ENCODE data around the gene PPP2R2C. TPM values are rescaled to one million over a fixed set of nuclear protein-coding genes. Genes with fewer than 3 reads are reported as not detected.
A peak's percentile ranks its signal among the peaks of the same experiment; 100 is the strongest.

PPP2R2C gene
- total RNA-seq, 2 donors from 2014 or later, result not detected

DNA sequence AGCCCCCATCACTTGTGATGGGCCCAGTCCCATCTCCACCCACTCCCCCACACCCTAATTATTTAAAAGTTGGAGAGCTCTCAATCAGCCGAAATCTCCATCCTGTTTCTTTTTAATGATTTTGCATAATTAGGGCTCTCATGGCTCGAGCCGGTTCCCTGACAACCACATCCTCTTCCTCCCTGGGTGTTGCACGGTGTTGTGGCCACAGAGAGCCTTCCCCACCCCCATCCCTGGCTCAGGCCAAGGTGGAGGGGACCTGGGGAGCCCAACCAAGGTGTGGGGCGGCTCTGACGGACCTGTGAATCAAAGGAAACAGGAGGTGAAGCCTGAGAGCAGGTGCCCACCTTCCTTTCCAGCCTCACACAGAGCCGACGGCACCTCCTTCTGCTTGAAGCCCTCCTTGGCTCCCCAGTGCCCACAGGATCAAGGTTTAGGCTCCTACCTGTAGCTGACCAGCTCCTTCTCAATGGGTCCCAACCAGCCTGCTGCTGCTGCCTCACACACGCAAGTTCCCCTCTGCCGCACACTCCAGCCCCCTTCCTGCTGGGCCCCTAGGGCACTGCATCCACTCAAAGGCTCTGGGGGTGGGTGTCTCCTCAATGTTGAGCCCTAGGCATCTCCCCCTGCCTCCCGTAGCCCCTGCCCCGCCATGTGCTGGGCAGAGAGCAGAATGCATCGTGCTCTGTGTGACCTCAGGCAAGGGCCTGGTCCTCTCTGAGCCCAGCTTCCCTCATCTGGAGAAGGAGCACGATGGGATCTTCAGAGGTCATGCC, 134.1 kb downstream of the PPP2R2C start:
- peak; percentile 72 for ATAC-seq (replicated peaks)
- Mint-ChIP-seq H3K4me1 (peaks cover 21% of the 10 kb centered on the region), H3K27me3 (peaks cover 18% of the 10 kb centered on the region), H3K4me3 (peak overlapping the region; percentile 63), H3K27ac (peak overlapping the region; percentile 78), H3K36me3 (ENCODE audit: low read depth) (no peaks in the 10 kb centered on the region), H3K9me3 (no peaks in the 10 kb centered on the region)

DNA sequence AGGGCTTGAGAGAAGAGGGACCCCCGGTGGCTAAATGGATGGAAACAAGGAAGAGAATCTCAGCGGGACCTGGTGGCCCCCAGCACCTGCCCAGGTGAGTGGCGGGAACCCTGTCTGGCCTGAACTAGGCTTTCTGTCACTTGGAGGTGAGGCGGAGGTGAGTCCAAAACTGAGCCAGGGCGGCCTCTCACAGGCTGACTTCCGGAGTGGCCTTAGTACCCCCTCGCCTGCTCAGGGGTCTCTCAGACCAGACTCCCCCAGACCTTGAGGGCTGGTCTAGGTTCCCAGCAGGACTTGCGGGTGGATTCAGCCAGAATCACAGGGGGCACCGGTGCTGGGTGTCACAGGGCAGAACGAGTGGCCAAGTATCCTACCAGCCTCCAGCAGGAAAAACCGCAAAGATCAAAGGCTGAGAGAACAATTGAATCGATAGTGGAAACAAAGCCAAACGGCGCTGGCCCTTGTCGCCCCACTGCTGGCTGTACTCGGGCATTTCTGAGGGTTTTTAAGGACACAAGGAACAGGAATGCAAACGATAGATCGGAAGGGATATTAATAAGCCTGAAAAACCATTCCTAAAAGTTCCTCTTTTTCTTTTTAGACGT, 135.0 kb downstream of the PPP2R2C start:
- Mint-ChIP-seq H3K4me3 (peak overlapping the region; percentile 63), H3K9me3 (no peaks in the 10 kb centered on the region), H3K36me3 (ENCODE audit: low read depth) (no peaks in the 10 kb centered on the region), H3K27me3 (peaks cover 23% of the 10 kb centered on the region), H3K4me1 (peaks cover 21% of the 10 kb centered on the region), H3K27ac (peak overlapping the region; percentile 78)
- no peak for ATAC-seq (replicated peaks)

DNA sequence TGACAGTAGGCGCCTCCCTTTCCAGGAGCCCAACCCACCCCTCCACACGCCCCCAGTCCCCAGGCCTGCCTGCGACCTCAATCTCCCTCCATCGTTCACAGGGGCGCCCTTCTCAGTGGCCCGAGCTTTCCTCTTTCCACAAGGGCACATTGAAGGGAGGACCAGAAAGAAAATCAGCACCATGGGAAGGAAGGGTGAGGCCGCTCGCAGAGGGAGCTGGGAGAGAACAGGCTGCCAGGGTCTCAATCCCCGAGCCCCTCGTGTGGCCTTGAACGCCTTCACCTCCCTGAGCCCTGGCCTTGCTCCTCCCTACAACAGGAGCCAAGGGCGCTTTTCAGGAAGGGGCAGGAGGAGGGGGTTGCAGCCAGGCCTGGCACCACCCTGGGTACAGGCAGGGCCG, 136.2 kb downstream of the PPP2R2C start:
- Mint-ChIP-seq H3K9me3 (no peaks in the 10 kb centered on the region), H3K4me3 (no peak overlapping the region), H3K36me3 (ENCODE audit: low read depth) (no peaks in the 10 kb centered on the region), H3K27me3 (peaks cover 20% of the 10 kb centered on the region), H3K27ac (no peak overlapping the region), H3K4me1 (peaks cover 21% of the 10 kb centered on the region)
- no peak for ATAC-seq (replicated peaks)

DNA sequence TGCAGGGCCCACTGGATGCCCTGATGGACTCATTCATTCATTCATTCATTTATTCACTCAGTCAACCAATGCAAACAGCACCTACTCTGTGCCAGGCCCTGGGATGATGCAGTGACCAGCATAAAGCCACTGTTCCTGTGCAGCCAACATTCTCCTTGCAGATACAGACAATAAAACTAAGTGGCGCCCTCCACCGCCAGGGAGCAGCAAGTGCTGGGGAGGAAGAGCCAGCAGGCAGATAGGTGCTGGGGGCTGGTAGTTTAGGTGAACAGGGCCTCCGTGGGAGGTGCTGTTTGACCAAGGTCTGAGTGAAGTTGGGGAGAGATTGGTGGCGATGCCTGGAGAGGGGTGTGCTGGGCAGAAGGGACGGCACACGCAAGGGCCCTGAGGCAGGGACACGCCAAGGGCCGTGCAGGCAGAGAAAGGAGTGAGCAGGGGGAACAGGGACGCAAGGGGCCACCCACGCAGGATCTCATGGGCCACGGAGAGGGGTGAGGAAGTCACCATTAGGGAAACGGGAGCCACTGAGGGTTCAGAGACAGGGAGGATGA, 137.3 kb downstream of the PPP2R2C start:
- Mint-ChIP-seq H3K9me3 (no peaks in the 10 kb centered on the region), H3K27me3 (peaks cover 20% of the 10 kb centered on the region), H3K4me3 (no peak overlapping the region), H3K4me1 (peaks cover 21% of the 10 kb centered on the region), H3K36me3 (ENCODE audit: low read depth) (no peaks in the 10 kb centered on the region), H3K27ac (no peak overlapping the region)
- ATAC-seq (replicated peaks), result no peak

DNA sequence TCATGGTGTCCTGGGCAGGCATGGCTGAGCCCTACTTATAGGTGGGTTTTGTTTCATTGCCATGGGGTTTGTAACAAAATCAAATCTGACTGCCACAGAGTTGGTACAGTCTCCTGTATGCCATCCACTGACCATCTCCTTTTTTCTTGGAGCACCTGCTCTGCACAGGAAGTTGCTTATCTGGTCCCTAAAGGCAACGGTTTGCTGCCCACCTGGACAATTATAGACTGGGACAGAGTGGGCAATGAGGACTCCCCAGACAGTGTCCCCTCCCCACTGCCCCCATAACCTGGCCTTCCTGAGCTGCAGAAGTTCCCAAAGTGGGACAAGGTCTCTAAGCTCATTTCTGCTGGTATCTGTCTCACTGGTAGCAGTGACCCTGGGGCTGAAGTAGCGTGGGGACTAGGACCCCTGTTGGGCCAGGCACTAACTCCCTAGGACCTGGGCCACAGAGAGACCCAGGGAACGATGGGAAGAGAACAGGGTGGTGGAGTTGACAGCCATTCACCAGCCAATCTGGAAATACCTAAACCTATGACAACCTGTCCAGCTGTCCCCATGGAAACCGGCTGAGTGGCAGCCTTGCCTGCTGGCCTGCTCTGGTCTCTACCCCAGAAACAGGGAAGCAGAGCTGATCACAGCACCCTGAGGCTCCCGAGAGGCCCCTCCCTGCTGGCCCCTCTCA, 138.1 kb downstream of the PPP2R2C start:
- H3K36me3 Mint-ChIP-seq (ENCODE audit: low read depth), result no peaks in the 10 kb centered on the region
- H3K4me1 Mint-ChIP-seq, result peaks cover 21% of the 10 kb centered on the region
- ATAC-seq (replicated peaks), result no peak
- no peaks in the 10 kb centered on the region for H3K9me3 Mint-ChIP-seq
- no peak overlapping the region for H3K4me3 Mint-ChIP-seq
- peaks cover 20% of the 10 kb centered on the region for H3K27me3 Mint-ChIP-seq
- no peak overlapping the region for H3K27ac Mint-ChIP-seq

DNA sequence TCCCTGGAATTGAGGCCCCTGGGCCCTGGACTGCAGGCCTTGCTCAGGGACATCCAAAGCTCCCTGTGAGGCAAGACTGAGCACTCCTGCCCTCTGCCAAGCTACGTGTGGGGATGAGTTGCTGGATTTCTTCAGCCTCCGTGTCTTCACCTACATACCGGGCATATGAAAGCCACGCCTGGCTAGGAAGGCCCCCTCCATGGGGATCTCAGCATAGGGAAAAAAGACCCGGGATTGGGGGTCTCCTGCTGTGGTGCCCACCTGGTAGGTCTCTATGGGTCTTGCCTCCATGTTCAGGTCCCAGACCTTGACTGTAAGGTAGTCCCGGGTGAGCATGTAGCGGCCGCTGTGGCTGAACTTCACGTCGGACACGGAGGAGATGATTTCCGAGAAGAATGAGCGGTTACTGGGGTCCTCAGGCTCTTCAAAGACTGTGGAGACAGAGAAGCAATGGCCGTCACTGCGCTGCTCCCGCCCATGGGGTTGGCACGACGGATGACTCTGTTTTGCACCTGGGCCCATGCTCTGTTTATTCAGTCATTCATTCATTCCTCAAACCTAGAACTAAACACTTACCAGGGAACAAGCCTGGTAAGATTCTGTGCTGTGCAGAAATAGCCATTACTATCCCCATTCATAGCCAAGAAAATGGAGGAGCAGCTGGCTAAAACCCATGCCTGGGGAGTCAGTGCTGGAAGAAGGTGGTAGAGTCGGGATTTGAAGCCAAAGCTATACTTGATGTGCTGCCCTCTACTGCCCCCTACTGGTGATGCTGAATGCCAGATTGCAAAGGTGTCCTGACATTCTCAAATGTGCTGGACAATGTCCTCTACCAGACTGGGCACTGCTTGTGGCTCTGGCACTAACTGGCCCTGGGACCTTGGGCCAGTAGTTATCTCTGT, 138.9 kb downstream of the PPP2R2C start:
- no peak overlapping the region for H3K27ac Mint-ChIP-seq
- ATAC-seq (replicated peaks), result no peak
- peaks cover 21% of the 10 kb centered on the region for H3K27me3 Mint-ChIP-seq
- H3K4me1 Mint-ChIP-seq, result peaks cover 17% of the 10 kb centered on the region
- no peak overlapping the region for H3K4me3 Mint-ChIP-seq
- no peaks in the 10 kb centered on the region for H3K36me3 Mint-ChIP-seq (ENCODE audit: low read depth)
- no peaks in the 10 kb centered on the region for H3K9me3 Mint-ChIP-seq

DNA sequence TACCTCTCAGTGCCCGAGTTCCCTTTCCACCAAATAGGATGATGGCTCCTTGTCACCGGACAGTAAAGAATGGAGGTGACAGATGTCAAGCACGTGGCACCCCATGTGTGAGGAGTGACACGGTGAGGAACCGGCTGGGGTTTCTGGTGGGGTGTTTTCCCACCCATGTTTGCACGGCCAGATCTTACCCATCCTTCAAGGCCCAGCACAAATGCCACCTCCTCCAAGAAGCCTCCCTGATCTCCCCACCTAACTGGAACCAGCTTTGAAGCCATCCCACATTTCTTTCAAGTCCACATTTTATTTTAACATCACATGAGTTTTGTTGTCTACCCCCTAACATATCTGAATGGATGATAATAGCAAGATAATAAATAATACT, 139.8 kb downstream of the PPP2R2C start:
- H3K36me3 Mint-ChIP-seq (ENCODE audit: low read depth), result no peaks in the 10 kb centered on the region
- peaks cover 8% of the 10 kb centered on the region for H3K4me1 Mint-ChIP-seq
- ATAC-seq (replicated peaks), result no peak
- no peak overlapping the region for H3K4me3 Mint-ChIP-seq
- H3K27ac Mint-ChIP-seq, result no peak overlapping the region
- no peaks in the 10 kb centered on the region for H3K9me3 Mint-ChIP-seq
- peaks cover 22% of the 10 kb centered on the region for H3K27me3 Mint-ChIP-seq

DNA sequence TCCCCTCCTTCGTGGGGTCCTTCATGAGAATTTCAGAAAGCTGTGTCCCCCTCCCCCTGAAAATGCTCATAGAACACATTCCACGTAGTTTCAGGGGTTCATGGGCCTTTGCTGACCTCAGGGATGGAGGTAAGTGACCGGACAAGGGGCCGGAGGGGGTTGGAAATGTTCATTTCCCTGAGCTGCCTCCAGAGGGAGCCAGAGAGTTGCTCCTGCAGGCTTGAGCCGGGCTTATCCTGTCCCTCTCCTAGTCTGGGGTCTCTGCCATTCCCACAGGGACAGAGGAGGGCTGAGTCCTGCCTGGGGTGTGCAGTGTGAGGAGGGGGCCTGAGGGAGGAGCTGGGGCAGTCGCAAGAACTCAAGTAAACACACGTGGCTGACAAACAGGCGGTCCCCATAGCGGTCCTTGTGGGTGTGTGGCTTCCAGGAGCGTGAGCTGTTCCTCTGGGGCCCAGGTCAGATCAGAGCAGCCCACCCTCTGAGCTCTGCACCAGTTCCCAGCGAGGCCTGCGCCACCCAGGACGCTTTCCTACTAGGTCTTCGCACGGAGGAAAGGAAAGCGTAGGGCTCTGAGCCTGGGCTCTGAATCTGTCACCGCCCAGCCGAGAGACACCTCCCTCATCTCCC, 140.3 kb downstream of the PPP2R2C start:
- Mint-ChIP-seq H3K4me3 (no peak overlapping the region), H3K27ac (no peak overlapping the region), H3K36me3 (ENCODE audit: low read depth) (no peaks in the 10 kb centered on the region), H3K27me3 (peaks cover 19% of the 10 kb centered on the region), H3K9me3 (no peaks in the 10 kb centered on the region), H3K4me1 (peaks cover 3% of the 10 kb centered on the region)
- ATAC-seq (replicated peaks), result no peak

DNA sequence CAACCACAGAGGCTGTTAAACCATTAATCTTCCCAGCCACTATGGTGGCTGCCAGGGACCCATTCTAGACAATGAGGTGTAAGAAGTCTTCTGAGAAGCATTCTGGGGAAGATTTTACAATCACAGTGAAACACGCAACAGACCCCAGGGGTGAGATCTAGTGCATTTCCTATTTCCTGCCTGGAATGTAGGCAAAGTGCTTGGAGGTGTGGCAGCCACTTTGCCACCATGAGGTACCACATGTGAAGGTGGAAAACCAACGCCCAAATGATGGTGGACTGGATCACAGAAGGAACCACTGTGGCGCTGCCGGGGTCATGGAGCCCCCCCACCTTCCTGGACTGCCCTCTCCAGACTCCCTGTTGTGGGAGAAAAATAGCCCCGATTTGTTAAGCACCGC, 140.9 kb downstream of the PPP2R2C start:
- no peak for ATAC-seq (replicated peaks)
- Mint-ChIP-seq H3K4me1 (no peaks in the 10 kb centered on the region), H3K9me3 (no peaks in the 10 kb centered on the region), H3K4me3 (no peak overlapping the region), H3K27me3 (peaks cover 16% of the 10 kb centered on the region), H3K36me3 (ENCODE audit: low read depth) (no peaks in the 10 kb centered on the region), H3K27ac (no peak overlapping the region)

DNA sequence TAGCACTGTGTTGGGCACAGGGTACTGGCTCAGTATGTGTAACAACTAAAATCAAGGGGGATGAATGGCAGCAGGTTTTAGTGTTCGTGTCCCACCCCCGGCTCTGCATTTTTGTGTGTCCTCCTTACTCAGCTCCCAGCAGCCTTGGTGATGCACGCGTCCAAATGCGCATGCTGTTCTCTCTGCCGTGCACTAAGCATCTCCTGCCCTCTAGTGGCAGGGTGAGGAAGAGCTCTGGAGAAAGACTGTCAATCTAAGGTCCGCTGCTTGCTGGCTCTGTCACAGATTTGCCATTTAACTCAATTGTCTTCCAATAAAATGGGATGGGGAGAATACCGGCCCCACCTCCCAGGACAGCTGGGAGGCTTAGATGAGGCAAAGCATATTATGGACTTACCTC, 141.4 kb downstream of the PPP2R2C start:
- H3K27me3 Mint-ChIP-seq, result peaks cover 19% of the 10 kb centered on the region
- no peaks in the 10 kb centered on the region for H3K9me3 Mint-ChIP-seq
- no peak for ATAC-seq (replicated peaks)
- no peaks in the 10 kb centered on the region for H3K36me3 Mint-ChIP-seq (ENCODE audit: low read depth)
- no peak overlapping the region for H3K4me3 Mint-ChIP-seq
- no peaks in the 10 kb centered on the region for H3K4me1 Mint-ChIP-seq
- no peak overlapping the region for H3K27ac Mint-ChIP-seq

DNA sequence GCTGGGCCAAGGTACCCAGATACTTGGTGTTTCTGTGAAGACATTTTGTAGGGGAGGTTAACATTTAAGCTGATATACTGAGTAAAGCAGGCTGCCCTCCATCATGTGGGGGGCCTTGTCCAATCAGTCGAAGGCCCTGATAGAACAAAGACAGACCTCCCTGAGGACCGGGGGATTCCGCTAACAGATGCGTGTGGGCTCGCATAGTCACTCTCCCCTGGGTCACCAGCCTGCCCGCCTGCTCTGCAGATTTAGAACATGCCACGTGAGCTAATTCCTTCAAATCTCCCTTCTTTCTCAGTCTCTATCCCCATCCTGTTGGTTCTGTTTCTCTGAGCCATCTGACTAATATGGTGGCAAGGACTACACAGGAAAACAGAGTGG, 142.0 kb downstream of the PPP2R2C start:
- Mint-ChIP-seq H3K36me3 (ENCODE audit: low read depth) (no peaks in the 10 kb centered on the region), H3K27me3 (peaks cover 21% of the 10 kb centered on the region), H3K27ac (no peak overlapping the region), H3K4me1 (no peaks in the 10 kb centered on the region), H3K9me3 (no peaks in the 10 kb centered on the region), H3K4me3 (no peak overlapping the region)
- no peak for ATAC-seq (replicated peaks)

DNA sequence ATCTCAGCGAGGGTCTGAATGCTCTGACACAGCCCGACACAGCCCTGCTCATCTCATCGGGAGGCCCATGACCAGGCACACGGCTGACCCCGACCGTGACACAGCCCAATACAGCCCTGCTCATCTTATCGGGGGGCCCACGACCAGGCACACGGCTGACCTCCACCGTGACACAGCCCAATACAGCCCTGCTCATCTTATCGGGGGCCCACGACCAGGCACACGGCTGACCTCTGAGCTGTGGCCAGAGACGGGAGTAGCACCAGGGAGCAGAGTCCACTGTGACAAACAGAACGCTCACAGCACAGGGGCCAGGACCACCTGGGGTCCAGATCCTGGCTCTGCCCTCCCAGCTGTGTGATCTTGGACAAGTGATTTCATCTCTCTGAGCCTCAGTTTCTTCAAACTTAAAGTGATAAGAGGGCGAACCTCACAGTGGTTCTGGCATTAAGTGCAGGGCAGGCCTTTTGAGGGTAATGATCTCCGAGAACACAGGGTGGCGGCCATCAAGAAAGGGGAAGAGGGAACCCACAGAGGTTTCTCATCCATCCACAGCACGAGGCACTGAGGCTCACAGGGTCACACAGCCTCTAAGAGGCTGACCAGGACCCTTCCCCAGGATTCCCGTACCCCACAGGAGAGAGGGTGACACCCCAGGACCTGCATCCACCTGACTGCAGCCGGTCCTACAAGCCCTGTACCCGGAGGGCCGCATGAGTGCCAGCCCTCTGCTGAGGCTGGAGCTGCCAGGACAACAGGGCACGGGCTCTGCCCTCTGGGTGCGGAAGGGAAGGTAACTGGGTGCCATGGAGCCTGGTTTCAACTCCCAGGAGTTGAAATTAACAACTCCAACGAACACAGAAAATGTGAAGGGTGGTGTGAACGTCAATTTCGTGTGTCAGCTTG, 142.7 kb downstream of the PPP2R2C start:
- Mint-ChIP-seq H3K27ac (no peak overlapping the region), H3K27me3 (peaks cover 22% of the 10 kb centered on the region), H3K4me3 (no peak overlapping the region), H3K36me3 (ENCODE audit: low read depth) (no peaks in the 10 kb centered on the region), H3K9me3 (no peaks in the 10 kb centered on the region), H3K4me1 (no peaks in the 10 kb centered on the region)
- ATAC-seq (replicated peaks), result no peak

DNA sequence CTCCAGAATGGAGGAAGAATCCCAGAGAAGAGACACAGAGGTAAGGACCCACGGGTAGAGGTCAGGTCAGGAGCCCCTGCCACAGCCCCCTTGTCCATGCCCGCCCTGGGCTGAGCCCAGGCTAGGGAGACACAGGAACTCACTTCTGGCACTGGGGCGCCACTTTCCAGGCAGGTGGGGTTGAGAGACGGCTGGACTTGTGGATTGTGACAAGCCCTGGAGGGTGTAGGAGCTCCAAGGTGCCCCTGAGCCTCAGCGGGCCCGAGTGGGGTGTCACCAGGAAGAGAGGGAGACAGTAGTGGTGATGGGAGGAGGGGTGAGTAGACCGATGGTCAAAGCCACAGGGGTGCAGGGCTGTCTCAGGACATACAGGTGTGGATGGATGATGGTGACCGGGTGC, 143.9 kb downstream of the PPP2R2C start:
- no peak for ATAC-seq (replicated peaks)
- no peaks in the 10 kb centered on the region for H3K36me3 Mint-ChIP-seq (ENCODE audit: low read depth)
- no peak overlapping the region for H3K4me3 Mint-ChIP-seq
- no peak overlapping the region for H3K27ac Mint-ChIP-seq
- H3K4me1 Mint-ChIP-seq, result no peaks in the 10 kb centered on the region
- H3K9me3 Mint-ChIP-seq, result no peaks in the 10 kb centered on the region
- H3K27me3 Mint-ChIP-seq, result peaks cover 25% of the 10 kb centered on the region

All from activated T-helper 17 cell treated with anti-CD3 and anti-CD28 coated beads, Interleukin-2, amount 50 U/mL, for 72 hours (primary cell).